D721Med (cell line): ENCODE measurements around the gene KLRC3.

Source experiments
- DNase-seq: peaks from one replicate; pipeline ENCODE4 v3.0.0; 2011; ENCODE audit warnings: low spot score; ENCODE audit not compliant: insufficient read length
- FAIRE-seq: peaks from 2 replicates; lab custom pipeline; 2011; peaks lifted over from hg19 to GRCh38; lab: Jason Lieb, UNC
- TF ChIP-seq, protein P1 (sequence below): IDR thresholded peaks from 2 replicates; pipeline ENCODE4 v1.5.1; 2012; ENCODE audit warnings: mild to moderate bottlenecking, control low read depth; ENCODE audit not compliant: insufficient read depth; ENCODE audit errors: missing control alignments

Gene KLRC3

DNA sequence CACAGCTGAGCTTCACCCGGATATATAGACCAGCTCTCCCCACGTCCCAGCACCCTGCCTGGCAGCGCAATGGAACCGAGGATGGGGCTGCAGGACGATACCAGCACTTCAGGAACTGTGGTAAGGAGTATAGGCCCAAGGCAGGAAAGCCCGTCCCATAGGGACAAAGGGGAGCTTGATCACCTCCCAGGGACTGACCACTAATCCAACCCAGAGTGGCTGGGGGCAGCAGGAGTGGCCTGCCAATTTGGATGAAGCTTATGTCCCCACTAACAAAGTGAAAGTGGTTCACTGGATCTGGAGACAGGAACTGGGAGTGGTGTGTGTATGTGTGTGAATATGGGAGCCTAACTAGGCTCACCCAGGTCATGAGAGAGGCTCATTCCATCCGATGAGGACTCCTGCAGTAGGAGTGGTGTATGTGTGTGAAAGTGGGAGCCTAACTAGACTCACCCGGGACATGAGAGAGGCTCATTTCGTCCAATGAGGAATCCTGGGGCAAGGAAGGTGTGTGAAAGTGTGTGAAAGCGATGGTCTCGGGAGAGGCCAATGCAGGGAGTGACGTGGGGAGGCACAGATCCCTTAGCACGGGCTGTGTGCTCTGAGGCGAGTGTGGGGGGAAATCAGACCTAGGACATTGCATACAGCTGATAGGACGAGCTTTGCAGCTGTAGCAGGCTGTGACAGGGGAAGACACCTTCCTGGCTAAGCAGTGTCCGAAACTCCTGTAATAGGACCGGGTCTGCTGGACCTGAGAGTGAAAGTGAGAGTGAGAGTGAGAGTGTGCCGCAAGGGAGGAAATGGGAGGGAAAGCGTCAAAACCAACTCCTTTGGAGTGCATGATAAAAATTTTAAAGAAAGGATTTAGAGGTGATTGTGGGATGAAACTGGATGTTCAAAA lies 56.2 kb downstream of the KLRC3 start:
- DNase-seq = no peak
- TF ChIP-seq, protein P1, sequence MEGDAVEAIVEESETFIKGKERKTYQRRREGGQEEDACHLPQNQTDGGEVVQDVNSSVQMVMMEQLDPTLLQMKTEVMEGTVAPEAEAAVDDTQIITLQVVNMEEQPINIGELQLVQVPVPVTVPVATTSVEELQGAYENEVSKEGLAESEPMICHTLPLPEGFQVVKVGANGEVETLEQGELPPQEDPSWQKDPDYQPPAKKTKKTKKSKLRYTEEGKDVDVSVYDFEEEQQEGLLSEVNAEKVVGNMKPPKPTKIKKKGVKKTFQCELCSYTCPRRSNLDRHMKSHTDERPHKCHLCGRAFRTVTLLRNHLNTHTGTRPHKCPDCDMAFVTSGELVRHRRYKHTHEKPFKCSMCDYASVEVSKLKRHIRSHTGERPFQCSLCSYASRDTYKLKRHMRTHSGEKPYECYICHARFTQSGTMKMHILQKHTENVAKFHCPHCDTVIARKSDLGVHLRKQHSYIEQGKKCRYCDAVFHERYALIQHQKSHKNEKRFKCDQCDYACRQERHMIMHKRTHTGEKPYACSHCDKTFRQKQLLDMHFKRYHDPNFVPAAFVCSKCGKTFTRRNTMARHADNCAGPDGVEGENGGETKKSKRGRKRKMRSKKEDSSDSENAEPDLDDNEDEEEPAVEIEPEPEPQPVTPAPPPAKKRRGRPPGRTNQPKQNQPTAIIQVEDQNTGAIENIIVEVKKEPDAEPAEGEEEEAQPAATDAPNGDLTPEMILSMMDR = no peak
- FAIRE-seq = no peak

DNA sequence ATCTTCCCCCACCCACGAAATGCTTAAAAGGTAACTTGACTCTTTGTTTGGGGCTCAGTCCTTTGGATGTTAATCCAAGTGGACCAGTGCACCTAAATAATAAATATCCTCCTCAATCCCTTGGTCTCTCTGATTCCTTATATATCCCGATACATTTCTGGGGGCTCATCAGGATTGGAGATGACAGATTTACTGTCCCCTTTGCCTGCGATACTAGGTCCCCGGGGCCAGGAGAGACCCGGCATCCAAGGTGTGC lies 56.8 kb downstream of the KLRC3 start:
- TF ChIP-seq, protein P1 = no peak
- FAIRE-seq (no peak), DNase-seq (no peak)

DNA sequence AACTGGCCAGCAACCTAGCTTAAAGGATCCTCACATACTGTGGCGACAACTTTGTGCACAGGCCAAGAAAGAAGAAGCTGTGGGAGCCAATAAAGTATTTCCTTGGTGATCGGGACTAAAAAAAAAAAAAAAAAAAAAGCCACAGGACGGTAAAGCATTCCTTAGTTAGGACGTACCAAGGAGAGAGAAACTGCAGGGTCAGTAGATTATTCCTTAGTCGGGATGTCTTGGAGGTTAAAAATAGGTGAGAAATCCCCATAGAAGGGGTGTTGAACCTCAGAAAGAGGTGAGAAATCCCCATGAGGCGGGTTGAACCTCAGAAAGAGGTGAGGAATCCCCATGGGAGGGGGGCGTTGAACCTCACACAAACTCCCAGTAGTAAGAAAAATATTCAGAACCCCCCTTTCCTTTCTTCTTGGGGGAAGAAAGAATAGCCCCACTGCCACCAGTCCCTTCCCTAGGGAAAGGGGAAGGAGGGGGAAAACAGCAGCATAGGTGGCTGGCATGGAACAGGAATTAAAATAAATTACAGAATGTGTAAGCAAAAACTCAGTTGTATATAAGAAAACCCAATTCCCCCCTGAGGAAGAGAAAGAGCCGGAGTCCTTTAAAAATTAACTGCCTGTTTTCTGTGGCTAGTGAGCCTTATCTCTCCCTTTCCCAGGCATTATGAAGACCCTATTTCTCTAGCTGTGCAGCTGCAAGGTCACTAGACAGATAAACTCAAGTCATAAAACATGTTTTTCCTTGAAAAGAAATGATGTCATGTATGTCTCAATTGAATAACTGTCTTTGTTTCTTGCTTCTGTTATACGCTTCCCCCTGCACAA lies 57.4 kb downstream of the KLRC3 start:
- FAIRE-seq (no peak), DNase-seq (no peak)
- TF ChIP-seq, protein P1 = no peak

DNA sequence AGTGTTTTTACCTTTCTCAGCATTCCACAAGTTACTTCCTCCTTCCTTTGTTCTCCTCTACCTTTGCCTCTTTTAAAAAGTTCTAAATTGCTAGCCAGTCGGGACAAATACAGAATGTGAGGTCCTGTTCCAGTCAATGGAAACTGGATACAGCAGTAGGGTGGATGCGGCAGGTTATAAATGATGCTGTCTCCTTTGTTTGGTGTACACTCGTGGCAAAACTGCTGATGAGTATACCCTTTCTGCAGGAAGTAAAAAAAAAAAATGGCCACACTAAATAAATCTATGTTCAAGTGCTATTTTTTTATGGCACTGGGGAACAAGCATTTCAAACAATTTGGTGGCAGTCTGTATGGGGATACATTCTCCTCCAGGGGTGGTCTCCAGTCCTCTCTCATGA lies 58.1 kb downstream of the KLRC3 start:
- DNase-seq = no peak
- TF ChIP-seq, protein P1 = no peak
- FAIRE-seq = no peak
